ENCODE data around the gene CDH23.

GRCh38 chr10:71381611-71382010 lies 15.1 kb upstream of the CDH23 start:
- TF ChIP-seq CTCF (IDR thresholded peaks at IDR 0.05) (no peak), PBX3 (IDR thresholded peaks at IDR 0.05) (no peak), HOXA7 (CRISPR knock-in tag; IDR thresholded peaks at IDR 0.05) (no peak), EP300 (IDR thresholded peaks at IDR 0.05) (no peak), RFX5 (IDR thresholded peaks at IDR 0.05) (no peak), SMC3 (IDR thresholded peaks at IDR 0.05) (no peak), POLR2A (IDR thresholded peaks at IDR 0.05; ENCODE audit: low read length) (no peak), HDAC2 (IDR thresholded peaks at IDR 0.05) (no peak), CHD4 (IDR thresholded peaks at IDR 0.05; ENCODE audit: borderline replicate concordance) (no peak)

All from A549 (cell line).